HL-60 (cell line): ENCODE measurements around the gene TMX2.

Experiments
- DNase-seq, 2 experiments: peaks; one replicate each; pipeline ENCODE4 v3.0.0-alpha.2; 2010 to 2020; ENCODE audit warnings: low read depth in 1 of 2, low spot score in 1 of 2
- H3K27ac ChIP-seq: fragments of 250-450 bp; sonication (Bioruptor Pico); replicated peaks from 2 replicates; pipeline ENCODE4 v1.5.1; 2020; ENCODE audit warnings: mild to moderate bottlenecking, moderate library complexity
- H3K27me3 ChIP-seq: fragments of 250-450 bp; sonication (Bioruptor Pico); 2 replicates; pipeline ENCODE4 v1.5.1; 2021; ENCODE audit warnings: mild to moderate bottlenecking, moderate library complexity; ENCODE audit not compliant: insufficient read depth, poor library complexity, severe bottlenecking
- H3K4me3 ChIP-seq: replicated peaks from 2 replicates; pipeline ENCODE4 v1.5.1; 2011; ENCODE audit warnings: mild to moderate bottlenecking, control low read depth, low read length; ENCODE audit not compliant: insufficient read depth
- GABPA ChIP-seq: IDR thresholded peaks from 2 replicates; pipeline ENCODE4 v1.6.1; 2012; ENCODE audit warnings: low read depth
- POLR2AphosphoS5 ChIP-seq: IDR thresholded peaks from 2 replicates; pipeline ENCODE4 v1.6.1; 2012; ENCODE audit warnings: low read depth
- SPI1 ChIP-seq: IDR thresholded peaks from 2 replicates; pipeline ENCODE4 v1.6.1; 2012; ENCODE audit warnings: low read depth, mild to moderate bottlenecking, borderline replicate concordance
- TF ChIP-seq, protein P1 (sequence below): IDR thresholded peaks from one replicate; pipeline ENCODE4 v1.5.1; 2011; ENCODE audit warnings: low read length, control low read depth, inconsistent platforms; ENCODE audit not compliant: insufficient read depth
- TF ChIP-seq, protein P2 (sequence below): IDR thresholded peaks from 2 replicates; pipeline ENCODE4 v1.6.1; 2012; ENCODE audit warnings: low read depth; ENCODE audit not compliant: insufficient replicate concordance

Gene TMX2

DNA sequence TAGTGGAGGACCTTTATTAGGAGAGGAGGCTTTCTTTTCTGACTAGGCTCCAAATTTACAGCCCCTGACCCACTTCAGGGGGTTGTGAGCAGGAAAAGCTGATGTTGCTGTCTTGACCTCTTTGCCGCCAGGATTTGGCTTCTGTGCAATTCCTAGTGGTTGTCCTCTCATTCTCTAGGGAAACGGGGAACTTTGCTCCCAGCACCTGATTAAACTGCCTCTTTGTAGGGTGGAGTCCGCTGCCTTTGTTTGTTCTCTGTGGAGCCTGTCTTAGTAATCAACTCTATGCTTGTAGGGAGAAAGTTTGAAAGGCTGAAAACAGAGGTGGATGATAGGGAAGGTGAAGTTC lies 65.5 kb downstream of the TMX2 start:
- H3K27me3 ChIP-seq: no peaks in the 10 kb centered on the region
- no peak overlapping the region for H3K4me3 ChIP-seq
- no peak for DNase-seq
- H3K27ac ChIP-seq: no peak overlapping the region
- no peak for TF ChIP-seq GABPA
- TF ChIP-seq, protein P1, sequence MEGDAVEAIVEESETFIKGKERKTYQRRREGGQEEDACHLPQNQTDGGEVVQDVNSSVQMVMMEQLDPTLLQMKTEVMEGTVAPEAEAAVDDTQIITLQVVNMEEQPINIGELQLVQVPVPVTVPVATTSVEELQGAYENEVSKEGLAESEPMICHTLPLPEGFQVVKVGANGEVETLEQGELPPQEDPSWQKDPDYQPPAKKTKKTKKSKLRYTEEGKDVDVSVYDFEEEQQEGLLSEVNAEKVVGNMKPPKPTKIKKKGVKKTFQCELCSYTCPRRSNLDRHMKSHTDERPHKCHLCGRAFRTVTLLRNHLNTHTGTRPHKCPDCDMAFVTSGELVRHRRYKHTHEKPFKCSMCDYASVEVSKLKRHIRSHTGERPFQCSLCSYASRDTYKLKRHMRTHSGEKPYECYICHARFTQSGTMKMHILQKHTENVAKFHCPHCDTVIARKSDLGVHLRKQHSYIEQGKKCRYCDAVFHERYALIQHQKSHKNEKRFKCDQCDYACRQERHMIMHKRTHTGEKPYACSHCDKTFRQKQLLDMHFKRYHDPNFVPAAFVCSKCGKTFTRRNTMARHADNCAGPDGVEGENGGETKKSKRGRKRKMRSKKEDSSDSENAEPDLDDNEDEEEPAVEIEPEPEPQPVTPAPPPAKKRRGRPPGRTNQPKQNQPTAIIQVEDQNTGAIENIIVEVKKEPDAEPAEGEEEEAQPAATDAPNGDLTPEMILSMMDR: no peak
- no peak for TF ChIP-seq POLR2AphosphoS5
- TF ChIP-seq, protein P2, sequence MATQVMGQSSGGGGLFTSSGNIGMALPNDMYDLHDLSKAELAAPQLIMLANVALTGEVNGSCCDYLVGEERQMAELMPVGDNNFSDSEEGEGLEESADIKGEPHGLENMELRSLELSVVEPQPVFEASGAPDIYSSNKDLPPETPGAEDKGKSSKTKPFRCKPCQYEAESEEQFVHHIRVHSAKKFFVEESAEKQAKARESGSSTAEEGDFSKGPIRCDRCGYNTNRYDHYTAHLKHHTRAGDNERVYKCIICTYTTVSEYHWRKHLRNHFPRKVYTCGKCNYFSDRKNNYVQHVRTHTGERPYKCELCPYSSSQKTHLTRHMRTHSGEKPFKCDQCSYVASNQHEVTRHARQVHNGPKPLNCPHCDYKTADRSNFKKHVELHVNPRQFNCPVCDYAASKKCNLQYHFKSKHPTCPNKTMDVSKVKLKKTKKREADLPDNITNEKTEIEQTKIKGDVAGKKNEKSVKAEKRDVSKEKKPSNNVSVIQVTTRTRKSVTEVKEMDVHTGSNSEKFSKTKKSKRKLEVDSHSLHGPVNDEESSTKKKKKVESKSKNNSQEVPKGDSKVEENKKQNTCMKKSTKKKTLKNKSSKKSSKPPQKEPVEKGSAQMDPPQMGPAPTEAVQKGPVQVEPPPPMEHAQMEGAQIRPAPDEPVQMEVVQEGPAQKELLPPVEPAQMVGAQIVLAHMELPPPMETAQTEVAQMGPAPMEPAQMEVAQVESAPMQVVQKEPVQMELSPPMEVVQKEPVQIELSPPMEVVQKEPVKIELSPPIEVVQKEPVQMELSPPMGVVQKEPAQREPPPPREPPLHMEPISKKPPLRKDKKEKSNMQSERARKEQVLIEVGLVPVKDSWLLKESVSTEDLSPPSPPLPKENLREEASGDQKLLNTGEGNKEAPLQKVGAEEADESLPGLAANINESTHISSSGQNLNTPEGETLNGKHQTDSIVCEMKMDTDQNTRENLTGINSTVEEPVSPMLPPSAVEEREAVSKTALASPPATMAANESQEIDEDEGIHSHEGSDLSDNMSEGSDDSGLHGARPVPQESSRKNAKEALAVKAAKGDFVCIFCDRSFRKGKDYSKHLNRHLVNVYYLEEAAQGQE: no peak
- TF ChIP-seq SPI1: no peak

DNA sequence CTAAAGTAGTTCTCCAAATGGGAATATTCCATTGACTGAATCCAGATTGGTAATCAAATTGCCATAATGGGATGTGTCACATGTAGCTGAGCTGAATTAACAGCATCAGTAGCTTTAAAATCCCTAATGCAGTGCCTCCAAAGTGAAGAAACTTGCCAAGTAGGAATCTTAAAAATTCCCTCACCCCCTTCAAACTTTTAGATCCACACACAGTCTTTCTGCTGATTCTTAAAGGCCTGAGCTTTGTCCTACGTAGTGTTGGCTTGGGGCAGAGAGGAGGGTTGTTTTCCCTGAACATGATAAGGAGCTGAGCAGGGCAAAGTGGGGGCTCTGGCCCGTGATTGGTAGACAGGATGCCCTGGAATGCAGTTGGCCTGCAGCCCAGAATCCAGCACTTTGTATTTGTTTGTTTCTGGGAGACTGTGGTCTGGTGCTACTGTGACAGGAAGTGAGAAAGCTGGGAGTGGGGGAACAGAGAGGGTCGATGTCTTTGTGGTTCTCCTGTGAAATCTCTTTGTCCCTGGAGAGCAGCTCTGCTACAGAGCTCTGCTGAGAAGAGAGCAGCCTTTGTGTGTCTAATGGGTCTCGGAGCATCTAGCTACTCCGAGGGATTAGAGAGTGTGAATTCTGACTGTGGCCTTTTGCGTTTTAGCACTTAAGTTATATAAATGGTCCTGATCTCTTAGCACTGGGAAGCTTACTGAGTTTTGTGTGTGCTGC lies 66.1 kb downstream of the TMX2 start:
- H3K27ac ChIP-seq: no peak overlapping the region
- TF ChIP-seq GABPA (no peak), SPI1 (no peak), POLR2AphosphoS5 (no peak)
- TF ChIP-seq, protein P2: no peak
- TF ChIP-seq, protein P1: no peak
- H3K4me3 ChIP-seq: no peak overlapping the region
- no peak for DNase-seq
- no peaks in the 10 kb centered on the region for H3K27me3 ChIP-seq

DNA sequence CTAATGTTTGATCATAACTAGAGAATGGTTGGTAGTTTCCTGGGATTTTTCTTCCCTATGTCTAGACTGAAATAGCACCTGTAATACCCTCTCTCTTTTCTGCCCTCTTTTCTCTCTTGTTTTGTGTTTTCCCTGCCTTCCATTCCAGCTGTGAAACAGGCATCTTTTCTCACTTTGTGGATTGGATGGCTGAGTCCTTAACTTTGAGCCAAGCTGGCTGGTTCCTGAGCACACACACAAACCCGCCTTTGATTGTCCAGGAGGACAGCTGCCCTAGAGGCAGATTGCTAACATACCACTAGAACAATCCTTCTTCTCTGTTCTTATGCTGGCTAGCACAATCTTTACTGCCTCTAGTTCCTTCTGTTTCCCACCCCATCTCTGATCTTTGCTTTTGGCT lies 66.9 kb downstream of the TMX2 start:
- Histone ChIP-seq H3K27me3 (no peaks in the 10 kb centered on the region), H3K27ac (no peak overlapping the region), H3K4me3 (no peak overlapping the region)
- no peak for DNase-seq
- no peak for TF ChIP-seq POLR2AphosphoS5
- TF ChIP-seq, protein P2: no peak
- no peak for TF ChIP-seq SPI1

DNA sequence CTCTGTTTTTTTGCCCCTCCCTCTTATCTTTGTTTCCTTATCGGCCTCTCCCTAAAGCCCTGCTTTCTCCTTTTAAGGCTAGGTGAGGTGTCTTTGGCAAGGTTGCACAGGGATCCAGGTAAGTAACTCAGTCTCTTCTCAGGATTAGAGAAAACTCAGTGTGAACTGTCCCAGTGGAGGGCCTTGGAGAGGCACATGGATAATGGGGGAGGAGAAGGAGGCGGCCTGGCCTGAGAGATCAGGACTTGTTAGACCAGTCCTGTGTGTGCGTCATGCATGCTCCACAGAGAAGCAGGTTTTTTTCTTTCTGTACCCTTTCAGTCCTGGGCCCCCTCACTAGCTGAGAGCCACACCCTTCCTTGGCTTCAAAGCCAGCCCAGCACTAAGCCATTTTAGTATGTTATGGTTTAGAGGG lies 69.1 kb downstream of the TMX2 start:
- Histone ChIP-seq H3K27me3 (no peaks in the 10 kb centered on the region), H3K27ac (no peak overlapping the region), H3K4me3 (no peak overlapping the region)
- DNase-seq: no peak
- TF ChIP-seq GABPA: no peak
- TF ChIP-seq POLR2AphosphoS5: no peak
- TF ChIP-seq, protein P2: no peak
- no peak for TF ChIP-seq SPI1
- TF ChIP-seq, protein P1: no peak
